DND-41 (cell line): ENCODE measurements around the gene RPS27.
"Not testable (repeated sequence)": the region's sequence is repeated elsewhere in the genome, so short reads cannot be mapped to it uniquely, and the experiment has no call there.

ENCODE experiments used
- ATAC-seq: fragments of 200-7000 bp; cut with Tn5 transposase; 3 replicates; pipeline ENCODE4 v1.9.1; 2021; ENCODE audit warnings: low read depth; ENCODE audit not compliant: insufficient read depth
- DNase-seq: peaks from one replicate; pipeline ENCODE4 v3.0.0-alpha.2; 2020
- H2AFZ ChIP-seq: 2 replicates; pipeline ENCODE4 v1.6.0; 2012; ENCODE audit warnings: low read depth, low read length
- H3K27ac ChIP-seq: 2 replicates; pipeline ENCODE4 v1.5.1; 2012; ENCODE audit warnings: low read length, inconsistent platforms
- H3K27me3 ChIP-seq: fragments of 200-600 bp; sonication (generic); 2 replicates; pipeline ENCODE4 v1.6.0; 2012; ENCODE audit warnings: low read length, mild to moderate bottlenecking, inconsistent platforms; ENCODE audit not compliant: insufficient read depth, poor library complexity
- H3K36me3 ChIP-seq: 2 replicates; pipeline ENCODE4 v1.5.1; 2012; ENCODE audit warnings: low read length, inconsistent platforms; ENCODE audit not compliant: insufficient read depth
- H3K4me1 ChIP-seq: 2 replicates; pipeline ENCODE4 v1.5.1; 2012; ENCODE audit warnings: mild to moderate bottlenecking, low read length; ENCODE audit not compliant: insufficient read depth
- H3K4me2 ChIP-seq: 2 replicates; pipeline ENCODE4 v1.6.0; 2012; ENCODE audit warnings: mild to moderate bottlenecking, moderate library complexity, low read length, inconsistent platforms; ENCODE audit not compliant: insufficient read depth
- H3K4me3 ChIP-seq, 2 experiments: fragments of 200-600 bp in 1 of 2; shearing (Covaris generic) in 1 of 2; 2 replicates each; pipeline ENCODE4 v1.5.1; 2012 to 2016; ENCODE audit warnings: inconsistent platforms in 2 of 2, low read length in 2 of 2, mild to moderate bottlenecking in 2 of 2, low read depth in 1 of 2, moderate library complexity in 1 of 2
- H3K79me2 ChIP-seq: 2 replicates; pipeline ENCODE4 v1.6.0; 2012; ENCODE audit warnings: low read length, inconsistent platforms; ENCODE audit not compliant: insufficient read depth
- H3K9ac ChIP-seq: 2 replicates; pipeline ENCODE4 v1.6.0; 2012; ENCODE audit warnings: low read depth, mild to moderate bottlenecking, inconsistent platforms, low read length, moderate library complexity
- H3K9me3 ChIP-seq: 2 replicates; pipeline ENCODE4 v1.5.1; 2012; ENCODE audit warnings: low read length, moderate library complexity, mild to moderate bottlenecking, inconsistent platforms; ENCODE audit not compliant: insufficient read depth, severe bottlenecking
- H4K20me1 ChIP-seq: 2 replicates; pipeline ENCODE4 v1.6.0; 2012; ENCODE audit warnings: low read length; ENCODE audit not compliant: insufficient read depth
- CTCF ChIP-seq: IDR thresholded peaks from 2 replicates; pipeline ENCODE4 v1.5.1; 2012; ENCODE audit warnings: borderline replicate concordance, low read length, moderate library complexity, mild to moderate bottlenecking; ENCODE audit not compliant: poor library complexity, severe bottlenecking; ENCODE audit errors: extremely low read depth
- EZH2 ChIP-seq: IDR thresholded peaks from 3 replicates; pipeline ENCODE4 v1.6.1; 2012; ENCODE audit warnings: borderline replicate concordance, low read depth, mild to moderate bottlenecking, moderate library complexity, low read length, inconsistent platforms; ENCODE audit not compliant: severe bottlenecking

Gene RPS27

GRCh38 chr1:153995640-153996039, 5.1 kb downstream of the RPS27 start:
- Histone ChIP-seq H3K4me2 (no peak overlapping the region), H3K79me2 (peaks cover 22% of the 10 kb centered on the region), H3K27me3 (no peaks in the 10 kb centered on the region), H3K36me3 (peaks cover 45% of the 10 kb centered on the region), H3K9me3 (no peaks in the 10 kb centered on the region), H3K27ac (no peak overlapping the region), H2AFZ (no peak overlapping the region), H3K4me1 (peaks cover 19% of the 10 kb centered on the region), H3K9ac (no peak overlapping the region), H4K20me1 (peaks cover 10% of the 10 kb centered on the region; the same call in 1 of the 2 replicates), H3K4me3 (no peak overlapping the region)
- no peak for ATAC-seq
- DNase-seq = no peak
- TF ChIP-seq EZH2 (no peak), CTCF (no peak)

DNA sequence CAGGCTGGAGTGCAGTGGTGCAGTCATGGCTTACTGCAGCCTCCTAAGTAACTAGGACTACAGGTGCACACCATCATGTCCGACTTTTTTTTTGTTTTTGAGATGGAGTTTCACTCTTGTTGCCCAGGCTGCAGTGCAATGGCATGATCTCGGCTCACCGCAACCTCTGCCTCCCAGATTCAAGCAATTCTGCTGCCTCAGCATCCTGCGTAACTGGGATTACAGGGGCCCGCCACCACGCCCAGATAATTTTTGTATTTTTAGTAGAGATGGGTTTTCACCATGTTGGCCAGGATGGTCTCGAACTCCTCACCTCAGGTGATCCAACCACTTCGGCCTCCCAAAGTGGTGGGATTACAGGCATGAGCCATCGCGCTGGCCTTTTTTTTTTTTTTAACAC, 6.3 kb downstream of the RPS27 start:
- not testable (repeated sequence) for H3K4me2 ChIP-seq, H3K27ac ChIP-seq, H3K4me3 ChIP-seq, ATAC-seq, H2AFZ ChIP-seq, H4K20me1 ChIP-seq, H3K9me3 ChIP-seq, H3K9ac ChIP-seq, H3K79me2 ChIP-seq, H3K27me3 ChIP-seq, DNase-seq
- Histone ChIP-seq H3K4me1 (peaks cover 11% of the 10 kb centered on the region), H3K36me3 (peaks cover 35% of the 10 kb centered on the region)

- Histone ChIP-seq H3K9me3 (no peaks in the 10 kb centered on the region), H3K36me3 (peaks cover 3% of the 10 kb centered on the region; the same call in 1 of the 2 replicates), H3K4me2 (no peak overlapping the region), H3K79me2 (no peaks in the 10 kb centered on the region), H2AFZ (no peak overlapping the region), H3K27ac (no peak overlapping the region), H4K20me1 (no peaks in the 10 kb centered on the region), H3K4me1 (no peaks in the 10 kb centered on the region), H3K4me3 (no peak overlapping the region), H3K27me3 (no peaks in the 10 kb centered on the region), H3K9ac (no peak overlapping the region)
- no peak for ATAC-seq
- no peak for DNase-seq
- TF ChIP-seq EZH2 (no peak), CTCF (no peak)
Observed at GRCh38 chr1:154000420-154000819, 9.9 kb downstream of the RPS27 start.

DNA sequence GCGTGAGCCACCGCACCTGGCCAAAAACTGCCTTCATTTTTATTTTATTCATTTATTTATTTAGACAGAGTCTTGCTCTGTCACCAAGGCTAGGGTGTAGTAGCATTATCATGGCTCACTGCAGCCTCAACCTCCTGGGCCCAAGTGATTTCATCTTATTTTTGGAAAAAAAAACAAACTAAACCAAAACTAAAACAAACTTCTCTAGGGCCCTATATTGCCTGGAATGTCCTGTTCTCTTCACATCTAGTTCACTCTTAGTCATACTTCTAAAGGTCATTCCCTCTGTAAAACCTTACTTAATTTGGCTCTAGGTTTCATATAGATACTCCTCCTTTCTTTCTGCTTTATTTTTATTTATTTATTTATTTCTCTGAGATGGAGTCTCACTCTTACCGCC, 15.6 kb downstream of the RPS27 start:
- no peak for TF ChIP-seq CTCF
- TF ChIP-seq EZH2 = no peak
- Histone ChIP-seq H3K9ac (no peak overlapping the region), H3K27ac (no peak overlapping the region), H3K4me2 (no peak overlapping the region), H3K4me3 (no peak overlapping the region), H3K9me3 (no peaks in the 10 kb centered on the region), H2AFZ (no peak overlapping the region), H3K36me3 (no peaks in the 10 kb centered on the region), H4K20me1 (no peaks in the 10 kb centered on the region), H3K4me1 (no peaks in the 10 kb centered on the region), H3K79me2 (no peaks in the 10 kb centered on the region), H3K27me3 (no peaks in the 10 kb centered on the region)
- ATAC-seq = no peak
- DNase-seq = no peak
